Dermis blood vessel endothelial cell (primary cell): ENCODE measurements around the gene SZRD1. TPM values are rescaled to one million over a fixed set of nuclear protein-coding genes. Genes with fewer than 3 reads are reported as not detected.
A peak's percentile ranks its signal among the peaks of the same experiment; 100 is the strongest.

Experiments used
- DNase-seq: peaks from one replicate; pipeline ENCODE4 v3.0.0; 2010
- total RNA-seq: library from RNA; depleted of rRNA; stranded (reverse); fragments of >200 nt; gene quantifications from 2 replicates; pipeline ENCODE4 v1.2.3, GENCODE V29; 2014

Gene SZRD1
- total RNA-seq, 1 donor from 2014 or later = 23.5 TPM

DNA sequence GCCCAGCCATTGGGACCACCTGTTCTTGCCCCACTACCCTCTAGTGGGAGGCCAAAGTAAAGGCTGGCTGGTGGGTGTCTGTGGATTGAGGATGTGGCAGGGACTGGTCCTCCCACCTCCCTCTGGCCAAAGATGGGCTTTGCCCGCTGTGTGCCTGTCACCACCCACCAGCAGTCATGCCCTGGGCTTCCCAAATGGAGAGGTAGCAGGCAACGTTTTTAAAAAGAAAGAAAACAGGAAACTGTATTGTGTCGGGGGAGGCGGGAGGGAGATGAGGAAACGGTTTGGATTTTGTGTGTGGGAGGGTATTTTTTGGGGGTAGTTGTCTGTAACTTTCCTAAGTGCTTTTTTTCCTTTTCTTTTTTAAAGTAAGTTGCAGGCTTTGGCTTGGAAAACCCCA lies 30.1 kb downstream of the SZRD1 start:
- no peak for DNase-seq

DNA sequence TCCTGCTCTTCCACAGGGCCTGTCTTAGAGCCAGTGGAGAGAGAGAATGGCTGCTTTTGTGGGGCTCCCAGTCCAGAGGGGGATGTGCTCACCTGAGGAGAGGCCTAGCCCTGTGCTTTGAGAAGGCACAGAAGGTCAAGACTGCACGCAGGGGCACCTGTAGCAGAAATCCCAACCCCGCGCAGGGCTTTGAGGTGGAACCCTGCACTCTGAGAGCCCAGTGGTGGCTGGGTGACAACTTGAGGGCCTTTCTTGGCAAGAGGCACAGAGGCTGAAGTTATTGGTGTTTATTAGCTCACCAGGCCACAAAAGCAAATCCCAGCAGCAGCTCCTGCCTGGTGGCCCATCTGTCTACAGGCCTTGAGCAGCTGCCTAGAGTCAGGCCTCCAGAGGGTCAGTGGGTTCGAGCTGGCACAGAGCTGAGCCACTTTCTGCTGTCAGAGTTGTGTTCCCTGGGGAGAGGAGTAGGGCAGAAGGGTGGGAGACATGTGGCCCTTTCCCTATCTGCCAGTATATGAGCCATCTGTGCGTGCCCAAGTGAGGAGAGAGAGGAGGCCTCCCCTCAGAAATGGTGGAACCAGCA lies 31.4 kb downstream of the SZRD1 start:
- DNase-seq = no peak

DNA sequence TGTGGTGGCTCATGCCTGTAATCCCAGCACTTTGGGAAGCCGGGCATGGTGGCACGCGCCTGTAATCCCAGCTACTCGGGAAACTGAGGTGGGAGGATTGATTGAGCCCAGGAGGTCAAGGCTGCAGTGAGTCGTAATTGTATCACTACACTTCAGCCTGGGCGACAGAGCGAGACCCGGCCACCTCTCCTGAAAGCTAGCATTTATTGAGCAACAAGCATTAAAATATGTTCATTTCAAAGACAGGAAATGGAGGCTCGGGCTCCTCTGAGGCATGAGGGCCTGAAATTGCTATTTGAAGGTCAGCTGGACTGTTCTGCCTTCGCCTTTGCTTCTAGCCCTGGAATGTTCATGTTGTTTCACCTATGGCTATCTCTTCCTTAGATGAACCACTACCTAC lies 35.7 kb downstream of the SZRD1 start:
- DNase-seq = no peak

DNA sequence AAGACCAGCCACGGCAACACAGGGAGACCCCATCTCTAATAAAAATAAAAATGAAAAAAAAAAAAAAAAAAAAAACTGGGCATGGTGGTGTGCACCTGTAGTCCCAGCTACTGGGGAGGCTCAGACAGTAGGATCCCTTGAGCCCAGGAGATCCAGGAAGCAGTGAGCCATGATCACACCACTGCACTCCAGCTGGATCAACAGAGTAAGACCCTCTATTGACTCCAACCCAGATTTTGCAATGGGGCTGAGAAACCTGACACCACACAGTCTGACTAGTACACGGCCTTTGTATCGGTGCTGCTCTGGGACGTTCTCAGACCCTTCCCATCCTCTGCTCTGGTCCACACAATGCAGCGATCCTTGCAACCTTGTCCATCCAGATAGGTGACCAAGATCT lies 38.4 kb downstream of the SZRD1 start:
- no peak for DNase-seq

DNA sequence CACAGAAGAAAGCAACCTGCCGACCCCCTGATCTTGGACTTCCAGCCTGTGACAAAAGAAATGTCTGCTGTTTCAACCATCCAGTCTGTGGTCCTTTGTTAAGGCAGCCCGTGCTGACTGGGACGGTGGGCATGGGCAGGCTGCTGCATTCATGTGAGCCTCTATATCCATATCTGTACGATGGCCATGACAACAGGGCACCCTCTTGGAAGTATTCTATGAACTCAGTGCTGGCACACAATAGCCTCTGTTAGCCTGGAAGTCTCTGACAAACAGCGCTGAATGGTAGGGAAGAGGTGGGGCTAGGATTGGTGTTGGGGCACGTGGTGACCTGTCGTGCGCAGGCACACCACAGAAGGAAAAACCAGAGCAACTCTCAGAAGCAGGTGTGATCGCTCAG lies 39.8 kb downstream of the SZRD1 start:
- DNase-seq = no peak

DNA sequence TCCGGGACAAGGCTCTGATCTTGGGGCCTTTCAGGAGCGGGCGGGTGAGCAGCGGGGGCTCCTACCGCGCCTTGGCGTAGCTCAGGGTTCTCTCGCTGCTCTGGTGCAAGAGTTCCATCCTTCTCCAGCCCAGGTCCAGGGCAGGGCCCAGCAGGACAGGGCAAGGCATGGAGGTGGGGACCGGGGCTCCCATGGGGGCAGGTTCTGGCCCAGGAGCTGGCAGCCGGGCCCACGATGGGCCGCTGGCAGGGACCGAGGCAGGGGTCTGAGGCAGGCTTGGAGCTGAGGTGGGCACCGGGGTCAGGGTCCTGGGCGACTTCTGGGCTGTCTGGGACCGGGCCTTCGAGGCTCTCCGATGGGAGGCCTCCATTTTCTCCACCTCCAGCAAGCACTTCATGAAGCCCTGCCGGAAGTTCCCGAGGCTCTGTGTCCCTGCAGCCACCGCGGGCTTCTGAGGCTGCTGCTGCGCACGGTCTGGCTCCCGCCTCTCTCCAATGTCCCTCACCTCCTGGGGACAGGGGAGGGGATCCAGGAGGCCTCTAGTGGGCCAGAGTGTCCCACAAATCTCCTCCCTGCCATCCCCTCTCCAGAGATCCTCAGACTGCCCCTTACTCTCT lies 42.6 kb downstream of the SZRD1 start:
- DNase-seq = no peak

DNA sequence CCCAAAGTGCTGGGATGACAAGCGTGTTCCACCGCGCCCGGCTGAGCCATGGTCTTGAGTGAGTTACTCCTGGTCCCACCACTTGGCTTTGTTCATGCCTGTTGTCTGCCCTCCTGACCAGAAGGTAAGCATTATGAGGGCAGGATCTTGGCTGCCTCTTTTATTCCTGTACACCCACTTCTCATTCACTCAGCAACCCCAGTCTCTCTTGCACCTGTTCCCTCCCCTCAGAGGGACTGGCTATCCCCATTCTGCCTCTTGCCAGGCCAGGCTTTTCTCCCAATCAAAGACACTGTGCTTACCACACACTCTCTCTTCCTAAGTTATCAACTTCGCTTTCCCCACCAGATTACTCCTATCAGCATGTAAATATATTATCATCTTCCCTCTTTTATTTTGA lies 43.8 kb downstream of the SZRD1 start:
- no peak for DNase-seq

DNA sequence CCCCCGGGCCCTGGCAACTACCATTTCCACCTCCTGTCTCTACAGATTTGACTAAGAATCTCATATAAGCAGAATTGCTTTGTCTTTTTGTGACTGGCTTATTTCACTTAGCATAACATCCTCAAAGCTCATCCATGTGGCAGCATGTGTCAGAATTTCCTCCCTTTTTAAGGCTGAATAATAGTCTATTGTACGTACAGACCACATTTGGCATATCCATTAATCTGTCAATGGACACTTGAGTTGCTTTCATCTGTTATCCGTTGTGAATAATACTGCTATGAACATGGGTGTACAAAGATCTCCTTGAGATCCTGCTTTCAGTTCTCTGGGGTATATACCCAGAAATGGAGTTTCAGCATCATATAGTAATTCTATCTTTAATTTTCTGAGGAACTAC lies 46.1 kb downstream of the SZRD1 start:
- no peak for DNase-seq

DNA sequence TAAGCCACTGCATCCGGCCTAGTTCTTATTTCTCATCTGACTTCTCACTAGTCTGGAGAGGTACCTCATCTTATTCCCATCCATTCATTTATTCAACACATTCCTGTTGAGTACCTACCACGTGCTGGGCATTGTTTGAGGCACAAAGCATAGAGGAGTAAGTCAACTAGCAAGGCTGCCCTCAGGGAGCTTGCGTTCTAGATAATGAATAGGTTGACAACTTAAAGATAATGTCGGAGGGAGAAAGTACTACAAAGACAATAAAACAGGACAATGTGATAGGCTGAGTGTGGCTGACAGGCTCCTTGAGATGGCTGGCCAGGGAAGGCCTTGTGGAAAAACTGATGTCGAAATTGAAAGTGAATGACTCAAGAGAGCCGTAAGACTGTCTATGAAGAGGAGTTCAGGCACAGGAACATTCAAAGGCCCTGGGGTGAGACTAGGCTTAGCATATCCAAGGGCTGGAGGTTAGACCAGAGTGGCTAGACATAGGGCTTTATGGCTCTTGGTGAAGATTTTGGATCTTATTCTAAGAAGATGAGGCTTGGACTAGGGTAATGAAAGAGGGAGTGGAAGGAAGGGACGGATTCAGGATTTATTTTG lies 51.9 kb downstream of the SZRD1 start:
- DNase-seq = no peak

DNA sequence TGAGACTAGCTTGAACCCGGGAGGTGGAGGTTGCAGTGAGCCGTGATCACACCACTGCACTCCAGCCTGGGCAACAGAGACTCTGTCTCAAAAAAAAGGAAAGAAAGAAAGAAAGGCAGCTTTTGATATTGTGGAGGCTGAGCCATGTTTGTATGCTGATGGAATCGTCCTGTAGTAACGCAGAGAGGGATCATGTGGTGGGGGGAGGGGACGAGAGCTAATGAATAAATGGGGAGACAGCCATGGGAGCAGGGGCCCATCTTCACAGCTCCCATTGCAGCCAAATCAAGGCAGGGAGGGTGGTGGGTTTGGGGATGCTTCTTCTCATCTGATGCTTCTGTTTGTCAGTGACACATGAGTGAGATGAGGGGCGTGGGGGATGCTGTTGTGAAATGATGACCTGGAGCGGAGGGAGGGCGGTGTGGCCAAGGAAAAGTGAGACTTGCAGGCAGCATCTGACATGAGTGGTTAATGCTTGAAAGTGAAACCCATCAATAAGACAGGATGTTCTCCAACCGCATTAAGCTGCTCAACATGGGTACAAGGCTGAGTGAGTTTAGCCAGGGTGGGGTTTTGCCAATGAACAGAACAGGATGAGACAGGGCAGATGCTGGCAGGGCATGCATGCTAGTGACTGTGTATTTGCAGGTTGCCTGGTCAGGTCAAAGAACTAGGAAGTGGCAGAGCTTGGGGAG lies 53.5 kb downstream of the SZRD1 start:
- no peak for DNase-seq

DNA sequence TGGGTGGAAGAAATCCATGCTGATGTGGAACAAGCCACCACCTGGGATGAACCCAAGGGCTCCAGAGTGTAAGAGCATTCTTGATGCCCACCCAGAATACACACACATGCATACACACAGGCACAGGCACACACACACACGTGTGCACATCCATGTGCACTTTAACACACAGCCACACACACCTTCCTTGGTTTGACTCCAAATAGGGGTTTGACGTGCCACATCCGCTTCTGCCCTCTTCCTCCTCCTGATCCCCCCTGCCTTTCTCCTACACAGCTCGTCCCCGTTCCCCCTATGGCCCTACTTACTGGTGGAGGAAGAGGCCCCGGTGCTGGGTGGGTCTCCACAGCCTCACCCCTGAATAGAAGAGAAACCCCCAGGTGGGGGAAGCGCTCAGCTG lies 54.2 kb downstream of the SZRD1 start:
- DNase-seq = no peak

DNA sequence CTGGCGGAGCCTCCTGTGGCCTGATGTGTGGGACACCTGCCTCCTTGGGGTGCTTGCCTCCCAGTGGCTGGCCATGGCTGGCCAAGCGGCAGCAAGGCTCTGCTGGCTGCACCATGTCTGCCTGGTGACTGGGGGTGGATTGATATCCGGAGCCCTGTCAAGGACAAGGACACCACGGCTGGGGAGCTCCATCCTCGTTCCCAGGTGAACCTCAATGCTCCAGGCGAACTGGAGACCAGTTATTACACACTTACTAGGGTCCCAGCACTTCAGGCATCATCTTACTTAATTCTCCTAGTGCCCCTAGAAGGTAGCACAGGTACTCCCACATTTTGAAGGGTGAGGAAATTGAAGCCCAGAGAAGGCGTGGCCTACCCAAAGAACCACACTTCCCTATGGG lies 55.0 kb downstream of the SZRD1 start:
- no peak for DNase-seq

DNA sequence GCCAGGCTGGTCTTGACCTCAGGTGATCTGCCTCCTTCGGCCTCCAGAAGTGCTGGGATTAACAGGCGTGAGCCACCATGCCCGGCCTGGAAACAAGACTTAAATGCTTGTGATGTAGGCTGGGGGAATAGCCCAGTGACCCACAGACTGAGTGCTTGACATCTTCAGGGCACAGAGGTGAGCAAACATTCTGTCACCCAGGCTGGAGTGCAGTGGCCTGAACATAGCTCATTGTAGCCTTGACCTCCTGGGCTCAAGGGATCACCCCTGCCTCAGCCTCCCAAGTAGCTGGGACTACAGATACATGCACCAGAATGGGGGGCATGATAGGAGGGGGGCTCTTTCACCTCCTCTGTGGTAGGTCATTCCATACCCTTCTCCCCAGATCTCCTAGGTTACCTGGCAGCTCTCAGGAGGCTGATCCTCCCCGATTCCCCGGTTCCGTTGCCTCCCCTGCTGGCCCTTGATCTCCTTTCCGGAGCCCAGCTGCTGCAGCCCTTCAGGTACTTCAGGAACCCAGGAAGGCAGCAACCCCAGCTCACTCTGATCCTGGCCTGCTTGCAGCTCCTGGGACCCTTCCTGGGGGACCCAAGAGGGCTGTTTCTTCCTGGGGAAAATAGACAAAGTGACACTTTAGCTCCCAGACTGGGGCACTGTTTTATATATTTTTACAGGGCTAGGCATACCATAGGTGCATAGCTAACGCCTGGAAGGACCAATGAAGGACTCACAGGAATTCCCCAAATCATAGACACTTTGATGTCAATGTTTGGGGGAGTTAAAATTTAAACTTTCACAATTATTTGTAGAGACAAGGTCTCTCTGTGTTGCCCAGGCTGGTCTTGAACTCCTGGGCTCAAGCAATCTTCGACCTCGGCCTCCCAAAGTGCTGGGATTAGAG lies 58.3 kb downstream of the SZRD1 start:
- DNase-seq = no peak

DNA sequence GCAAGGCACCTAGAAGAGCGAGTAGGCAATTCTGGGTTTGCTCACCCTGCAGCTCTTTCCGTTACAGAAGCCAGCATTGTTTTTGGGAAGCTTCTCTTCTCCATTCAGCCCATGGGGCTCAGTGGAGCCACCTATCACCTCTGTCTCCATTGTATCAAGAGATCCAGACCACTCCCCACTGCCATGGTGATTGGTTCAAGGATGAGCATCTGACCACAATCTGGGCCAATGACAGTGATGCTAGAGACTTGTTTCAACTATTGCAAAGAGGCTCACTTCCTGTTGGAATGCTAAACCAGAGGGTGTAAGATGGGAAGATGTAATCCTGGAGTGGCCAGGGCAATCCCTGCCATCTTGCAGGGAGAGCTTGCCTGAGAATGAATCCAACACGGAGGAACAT lies 63.6 kb downstream of the SZRD1 start:
- no peak for DNase-seq

DNA sequence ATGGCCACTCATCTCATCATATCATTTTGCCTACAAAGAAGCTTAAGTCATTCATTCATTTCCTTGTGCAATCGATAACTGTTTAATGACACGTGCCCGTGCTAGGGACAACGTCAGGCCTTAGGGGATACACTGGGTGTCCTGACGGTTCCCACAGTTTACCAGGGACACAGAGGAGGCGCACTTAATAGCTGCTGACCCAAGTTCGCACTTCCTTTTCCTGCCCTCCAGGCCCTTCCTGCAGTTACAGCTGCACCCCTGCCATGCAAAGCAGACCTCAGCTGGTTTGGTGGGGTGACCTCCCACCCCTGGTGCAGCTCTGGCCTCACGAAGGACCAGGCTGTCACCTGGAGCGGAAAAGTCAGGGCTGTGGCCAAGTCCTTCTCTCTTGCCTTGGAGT lies 66.0 kb downstream of the SZRD1 start:
- peak; percentile 18 for DNase-seq

DNA sequence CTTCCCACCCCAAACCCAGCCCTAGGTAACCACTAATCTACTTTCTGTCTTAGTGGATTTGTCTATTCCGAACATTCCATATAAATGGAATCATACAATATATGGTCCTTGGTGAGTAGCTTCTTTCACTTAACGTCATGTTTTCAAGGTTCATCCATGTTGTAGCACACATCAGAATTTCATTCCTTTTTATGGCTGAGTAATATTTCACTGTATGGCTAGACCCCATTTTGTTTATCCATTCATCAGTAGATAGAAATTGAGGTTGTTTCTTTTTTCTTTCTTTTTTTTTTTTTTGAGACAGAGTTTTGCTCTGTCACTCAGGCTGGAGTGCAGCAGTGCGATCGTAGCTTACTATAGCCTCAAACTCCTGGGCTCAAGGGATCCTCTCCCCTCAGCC lies 67.0 kb downstream of the SZRD1 start:
- DNase-seq = no peak

DNA sequence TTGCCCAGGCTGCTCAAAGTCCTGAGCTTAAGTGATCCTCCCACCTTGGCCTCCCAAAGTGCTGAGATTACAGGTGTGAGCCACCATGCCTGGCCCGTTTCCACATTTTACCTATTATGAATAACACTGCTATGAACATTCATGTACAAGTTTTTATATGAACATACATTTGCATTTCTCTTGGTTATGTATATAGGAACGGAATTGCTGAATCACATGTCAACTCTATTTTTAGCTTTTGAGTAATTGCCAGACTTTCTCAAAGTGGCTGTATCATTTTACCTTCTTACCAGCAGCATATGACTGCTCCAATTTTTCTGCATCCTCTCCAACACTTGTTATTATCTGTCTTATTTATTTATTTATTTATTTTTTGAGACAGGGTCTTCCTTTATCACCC lies 67.5 kb downstream of the SZRD1 start:
- DNase-seq = no peak

DNA sequence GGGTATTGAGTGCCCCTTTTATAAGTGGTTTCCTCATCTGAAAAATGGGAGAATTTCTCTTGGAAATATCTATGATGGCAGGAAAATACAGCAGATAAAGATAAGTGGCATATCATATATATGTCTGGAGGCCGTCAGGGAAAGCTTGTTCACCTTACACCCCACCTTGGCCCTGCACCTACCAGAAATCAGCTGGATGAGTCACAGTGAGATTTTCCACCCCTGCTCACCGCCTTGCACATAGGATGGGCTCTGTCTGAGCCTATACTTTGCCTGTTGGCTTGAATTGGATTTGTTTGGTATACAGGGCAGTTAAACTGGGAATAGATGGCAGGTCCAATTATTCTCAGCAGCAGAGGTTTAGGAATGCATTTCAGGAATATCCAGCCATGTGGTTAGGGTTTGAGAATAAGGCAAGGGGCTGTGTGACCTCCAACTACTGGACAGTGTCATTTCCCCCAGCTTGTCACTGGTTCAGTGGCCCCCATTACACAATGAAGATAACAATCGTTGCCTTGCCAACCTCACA lies 70.0 kb downstream of the SZRD1 start, which contains the start of gene SPATA21:
TSS of gene SPATA21 (minus strand) at position 479 of the 529 bp plus-strand sequence. CDS start 6,053 bp downstream, outside the sequence.
- DNase-seq = no peak

DNA sequence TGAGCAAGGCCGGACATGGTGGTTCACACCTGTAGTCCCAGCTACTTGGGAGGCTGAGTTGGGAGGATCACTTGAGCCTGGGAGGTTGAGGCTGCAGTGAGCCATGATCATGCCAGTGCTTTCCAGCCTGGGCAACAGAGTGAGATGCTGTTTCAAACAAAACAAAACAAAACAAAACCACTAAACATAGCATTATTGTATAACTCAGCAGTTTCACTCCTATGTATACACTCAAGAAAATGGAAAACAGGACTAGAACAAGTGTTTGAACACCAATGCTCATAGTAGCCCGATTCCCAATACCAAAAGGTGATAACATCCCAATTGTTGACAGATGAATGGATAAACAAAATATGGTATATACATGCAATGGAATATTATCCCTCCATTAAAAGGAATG lies 71.5 kb downstream of the SZRD1 start:
- no peak for DNase-seq

DNA sequence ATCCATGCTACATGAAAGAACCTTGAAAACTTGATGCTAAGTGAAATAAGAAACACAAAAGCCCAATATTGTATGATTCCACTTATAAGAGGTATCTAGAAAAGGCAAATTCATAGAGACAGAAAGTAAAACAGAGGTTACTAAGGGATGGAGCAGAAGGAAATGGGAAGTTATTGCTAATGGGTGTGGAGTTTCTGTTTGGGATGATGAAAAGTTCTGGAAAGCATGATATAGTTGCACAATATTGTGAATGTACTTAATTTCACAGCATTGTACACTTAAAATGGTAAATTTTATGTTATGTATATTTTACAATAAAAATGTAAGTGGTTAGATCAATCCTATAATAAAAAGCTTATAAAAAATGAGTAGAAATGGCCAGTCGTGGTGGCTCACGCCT lies 71.9 kb downstream of the SZRD1 start:
- no peak for DNase-seq

DNA sequence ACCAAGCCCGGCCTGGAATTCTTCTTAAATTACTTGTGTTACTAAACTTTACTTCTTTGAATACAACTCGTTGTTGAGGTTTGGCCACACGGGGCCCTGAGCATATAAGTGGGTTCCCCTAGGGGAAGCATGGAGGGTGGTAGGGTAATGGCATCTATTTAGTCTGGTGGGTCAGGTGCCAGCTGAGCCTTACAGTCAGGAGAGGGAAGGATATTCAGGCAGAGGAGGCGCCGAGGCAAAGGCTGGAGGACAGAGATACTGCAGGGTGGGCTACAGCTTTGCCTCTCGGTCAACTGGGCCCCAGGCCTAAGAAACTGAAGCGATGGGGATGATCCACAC lies 73.1 kb downstream of the SZRD1 start:
- DNase-seq = no peak

DNA sequence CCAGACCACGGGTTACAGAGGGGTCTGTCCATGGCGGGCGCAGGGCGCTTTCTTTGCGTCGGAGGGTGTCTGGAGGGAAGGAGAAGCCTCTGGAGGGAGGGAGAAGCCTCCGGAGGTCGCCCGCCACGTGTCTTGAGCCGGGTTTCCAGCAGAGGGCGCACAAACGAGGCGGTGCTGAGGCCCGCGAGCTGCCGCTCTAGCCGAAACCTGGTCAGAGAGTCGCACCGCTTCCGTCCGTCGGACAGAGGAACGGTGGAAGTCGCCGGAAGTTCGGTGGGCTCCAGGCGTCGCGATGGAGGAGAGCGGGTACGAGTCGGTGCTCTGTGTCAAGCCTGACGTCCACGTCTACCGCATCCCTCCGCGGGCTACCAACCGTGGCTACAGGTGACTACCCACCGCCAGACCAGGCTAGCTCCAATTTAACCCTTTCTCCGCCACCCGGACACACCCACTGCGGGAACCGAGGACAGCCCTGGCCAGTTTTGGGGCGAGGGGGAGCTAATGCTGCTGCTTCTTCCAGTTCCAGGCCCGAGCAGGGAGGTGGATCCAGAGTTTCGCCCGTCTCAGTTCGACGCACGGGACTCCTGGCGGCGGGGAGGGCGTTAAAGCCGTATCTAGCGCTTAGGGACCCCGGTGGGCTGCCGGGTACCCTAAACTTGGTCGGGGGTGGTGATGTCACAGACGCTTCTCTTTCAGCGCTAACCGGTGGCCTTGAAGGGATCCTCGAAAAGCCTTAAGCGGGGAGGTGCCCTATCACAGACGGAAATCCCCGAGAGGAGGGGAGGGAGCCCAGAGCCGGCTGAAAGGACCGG lies 73.6 kb downstream of the SZRD1 start, which contains the start of gene NECAP2:
TSS of gene NECAP2 (plus strand) at position 255 of the 812 bp plus-strand sequence. CDS start at position 293, 38 bp downstream.
- peak; percentile 96 for DNase-seq
